Activated T-cell treated with anti-CD3 and anti-CD28 coated beads, Interleukin-2, amount 50 U/mL, for 72 hours (primary cell): ENCODE results near the gene LRRC56. TPM values are rescaled to one million over a fixed set of nuclear protein-coding genes. Genes with fewer than 3 reads are reported as not detected.

Experiments used
- ATAC-seq, 2 donors: fragments of 150-1000 bp; cut with Tn5 transposase; replicated peaks in 1 of 2; 2 replicates each; pipeline ENCODE4 v1.10.0; 2021; ENCODE audit warnings: moderate library complexity in 2 of 2, mild to moderate bottlenecking in 1 of 2
- DNase-seq, 2 donors: peaks; one replicate each; pipeline ENCODE4 v3.0.0; 2021 to 2022; ENCODE audit warnings: mixed read lengths in 1 of 2
- H3K27ac Mint-ChIP-seq: one replicate; pipeline ENCODE4 v1.8.0; 2022; ENCODE audit warnings: mild to moderate bottlenecking, moderate library complexity, mixed read lengths
- H3K27me3 Mint-ChIP-seq: one replicate; pipeline ENCODE4 v1.8.0; 2022; ENCODE audit warnings: low read depth, mixed read lengths
- H3K36me3 Mint-ChIP-seq, 2 donors: one replicate each; pipeline ENCODE4 v1.8.0; 2022; ENCODE audit warnings: mixed read lengths in 2 of 2, mild to moderate bottlenecking in 1 of 2; ENCODE audit not compliant: insufficient read depth in 2 of 2
- H3K4me1 Mint-ChIP-seq: one replicate; pipeline ENCODE4 v1.8.0; 2022; ENCODE audit warnings: low read depth, mixed read lengths
- H3K4me3 Mint-ChIP-seq, 2 donors: one replicate each; pipeline ENCODE4 v1.8.0; 2022; ENCODE audit warnings: mild to moderate bottlenecking in 2 of 2, mixed read lengths in 2 of 2, moderate library complexity in 2 of 2
- H3K9me3 Mint-ChIP-seq, 2 donors: one replicate each; pipeline ENCODE4 v1.8.0; 2022; ENCODE audit warnings: mixed read lengths in 2 of 2
- total RNA-seq, 2 donors: library from RNA; stranded (reverse); gene quantifications; one replicate each; pipeline ENCODE4 v1.2.3, GENCODE V29; 2022

Gene LRRC56
- total RNA-seq, 2 donors from 2014 or later, result 1.2 to 3.1 TPM

DNA sequence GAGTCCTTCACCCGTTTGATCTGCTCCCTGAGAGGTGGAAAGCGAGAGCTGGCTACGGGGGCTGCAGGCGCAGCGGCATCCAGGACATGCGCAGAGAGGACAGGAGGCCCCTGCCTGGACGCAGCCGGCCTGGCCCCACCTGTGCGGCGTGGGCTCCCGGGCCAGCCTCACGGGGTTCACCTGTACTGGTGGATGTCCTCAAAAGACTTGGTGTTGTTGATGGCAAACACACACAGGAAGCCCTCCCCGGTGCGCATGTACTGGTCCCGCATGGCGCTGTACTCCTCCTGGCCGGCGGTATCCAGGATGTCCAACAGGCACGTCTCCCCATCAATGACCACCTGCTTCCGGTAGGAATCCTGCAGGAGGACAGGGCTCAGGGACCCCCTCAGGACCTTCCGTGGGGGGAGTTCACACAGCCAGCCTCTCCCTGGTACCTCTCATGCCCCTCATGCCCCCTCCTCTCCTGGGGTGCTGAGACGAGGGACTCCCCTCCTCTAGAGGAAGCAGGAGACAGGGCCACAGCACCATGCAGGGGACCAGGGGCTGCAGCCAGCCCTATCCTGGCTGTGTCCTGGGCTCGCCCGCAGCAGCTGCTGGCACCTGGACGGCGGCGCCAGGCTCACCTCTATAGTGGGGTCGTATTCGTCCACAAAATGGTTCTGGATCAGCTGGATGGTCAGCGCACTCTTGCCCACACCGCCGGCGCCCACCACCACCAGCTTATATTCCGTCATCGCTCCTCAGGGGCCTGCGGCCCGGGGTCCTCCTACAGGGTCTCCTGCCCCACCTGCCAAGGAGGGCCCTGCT lies 3.5 kb upstream of the LRRC56 start:
- DNase-seq (no peak), ATAC-seq (no peak)
- H3K27ac Mint-ChIP-seq, result no peak overlapping the region
- peaks cover 6% of the 10 kb centered on the region for H3K4me1 Mint-ChIP-seq
- no peaks in the 10 kb centered on the region for H3K27me3 Mint-ChIP-seq
- no peaks in the 10 kb centered on the region for H3K9me3 Mint-ChIP-seq
- H3K36me3 Mint-ChIP-seq, result peaks cover 0 to 2% of the 10 kb centered on the region in 2 donors
- peak overlapping the region; percentile 76 to 80 for H3K4me3 Mint-ChIP-seq

DNA sequence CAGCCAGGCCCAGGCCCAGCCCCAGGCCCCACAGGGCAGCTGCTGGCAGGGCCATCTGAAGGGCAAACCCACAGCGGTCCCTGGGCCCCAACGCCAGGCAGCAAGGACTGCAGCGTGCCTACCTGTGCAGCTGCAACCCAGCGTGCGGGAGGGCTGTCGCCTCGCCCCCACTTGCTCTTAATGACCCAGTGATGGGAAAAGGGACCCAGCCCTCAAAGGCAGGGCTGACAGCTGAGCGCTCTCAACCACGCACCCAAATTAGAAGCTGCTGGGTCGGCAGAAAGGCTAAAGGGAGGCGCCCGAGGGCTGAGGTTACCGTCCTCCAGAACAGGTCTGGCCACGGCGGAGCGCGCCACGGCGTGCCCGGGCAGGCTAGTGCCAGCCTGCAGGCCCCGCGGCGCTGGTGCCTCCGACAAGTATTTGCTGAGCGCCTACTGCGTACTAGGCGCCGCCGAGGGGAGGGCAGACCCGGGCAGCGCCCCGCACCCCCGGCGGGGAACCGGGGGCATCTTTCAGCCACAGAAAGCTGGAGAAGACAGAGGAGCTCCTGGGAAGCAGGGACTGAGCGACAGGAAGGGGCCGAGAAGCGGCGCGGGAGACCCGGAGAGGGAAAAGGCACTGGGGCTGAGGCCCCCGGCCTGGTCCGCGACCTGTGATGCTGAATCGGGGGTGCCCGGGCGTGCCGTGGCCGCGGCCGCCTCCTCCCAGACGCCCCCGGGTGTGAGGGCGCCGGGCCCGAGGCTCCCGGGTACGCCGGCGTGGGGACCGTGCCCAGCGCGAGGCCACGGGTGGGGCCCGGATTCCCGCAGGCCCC lies 2.7 kb upstream of the LRRC56 start:
- H3K9me3 Mint-ChIP-seq, result no peaks in the 10 kb centered on the region
- H3K36me3 Mint-ChIP-seq, result peaks cover 0 to 2% of the 10 kb centered on the region in 2 donors
- no peak for ATAC-seq
- H3K27ac Mint-ChIP-seq, result no peak overlapping the region
- peak overlapping the region; percentile 76 to 80 for H3K4me3 Mint-ChIP-seq
- peak; percentile 48 to 50 for DNase-seq
- no peaks in the 10 kb centered on the region for H3K27me3 Mint-ChIP-seq
- H3K4me1 Mint-ChIP-seq, result peaks cover 6% of the 10 kb centered on the region

DNA sequence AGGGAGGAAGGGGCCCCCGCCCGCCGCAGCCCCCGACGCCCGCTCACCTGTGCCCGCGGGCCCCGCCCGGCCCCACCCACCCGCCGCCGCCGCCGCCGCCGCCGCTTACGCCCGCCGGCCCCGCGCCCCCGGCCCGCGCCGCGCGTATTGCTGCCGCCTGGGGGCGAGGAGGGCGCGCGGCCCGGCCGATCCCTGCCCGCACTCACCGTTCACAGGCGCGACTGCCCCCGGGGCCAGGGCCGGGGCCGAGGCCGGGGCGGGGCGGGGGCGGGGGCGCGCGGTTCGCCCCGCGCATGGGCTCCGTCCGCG lies 2.2 kb upstream of the LRRC56 start:
- H3K36me3 Mint-ChIP-seq, result peaks cover 0 to 2% of the 10 kb centered on the region in 2 donors
- no peaks in the 10 kb centered on the region for H3K9me3 Mint-ChIP-seq
- ATAC-seq (peak in 1 of 2 donors; percentile 39), DNase-seq (peak in 1 of 2 donors; percentile 47)
- peaks cover 6% of the 10 kb centered on the region for H3K4me1 Mint-ChIP-seq
- H3K27ac Mint-ChIP-seq, result no peak overlapping the region
- no peaks in the 10 kb centered on the region for H3K27me3 Mint-ChIP-seq
- no peak overlapping the region for H3K4me3 Mint-ChIP-seq

DNA sequence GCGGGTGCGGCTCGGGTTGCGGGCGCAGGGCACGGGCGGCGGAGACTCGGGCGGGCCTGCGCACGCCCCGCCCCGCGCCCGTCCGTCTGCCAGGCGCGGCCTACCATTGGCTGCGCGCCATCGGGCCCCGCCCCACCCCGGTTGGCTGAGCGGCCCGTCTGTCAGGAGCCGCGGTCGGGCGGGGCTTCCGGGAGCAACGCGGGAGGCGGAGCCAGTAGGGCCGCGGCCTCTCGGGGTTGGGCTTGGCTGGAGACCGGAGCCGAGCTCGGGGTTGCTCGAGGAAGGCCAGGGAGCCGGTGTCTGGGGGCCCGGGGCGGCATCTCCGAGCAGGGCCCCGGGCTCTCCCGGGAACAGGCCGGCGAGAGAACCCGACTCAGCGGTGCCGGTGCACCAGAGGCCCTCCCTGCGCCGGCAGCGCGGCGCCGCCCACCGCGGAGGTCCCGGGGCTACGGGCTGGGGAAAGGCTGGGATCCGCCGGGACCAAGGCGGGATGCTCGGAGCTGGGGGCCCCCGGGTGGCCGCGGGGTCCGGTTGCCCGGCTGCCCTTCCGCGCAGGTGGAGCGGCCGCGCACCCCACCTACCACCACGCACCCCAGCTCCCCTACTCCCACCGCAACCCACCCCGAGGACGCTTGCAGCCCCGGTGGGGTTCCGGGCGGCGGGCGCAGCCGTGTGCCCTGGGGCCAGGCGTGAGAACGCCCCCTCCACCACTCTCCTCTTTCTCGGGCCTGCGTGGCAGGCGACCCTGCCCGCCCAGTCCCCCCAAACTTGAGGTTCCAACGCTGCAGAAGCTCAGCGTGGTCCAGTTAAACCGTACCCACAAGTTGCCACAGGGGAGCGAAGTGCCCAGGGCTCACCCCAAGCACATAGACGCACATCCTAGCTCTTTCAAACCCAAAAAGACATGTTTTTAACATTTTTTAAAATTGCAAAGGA lies 1.5 kb upstream of the LRRC56 start, which contains the start of gene HRAS:
TSS of gene HRAS (minus strand) at position 58 of the 936 bp plus-strand sequence.
- peaks cover 6% of the 10 kb centered on the region for H3K4me1 Mint-ChIP-seq
- H3K36me3 Mint-ChIP-seq, result peaks cover 0 to 2% of the 10 kb centered on the region in 2 donors
- H3K27me3 Mint-ChIP-seq, result no peaks in the 10 kb centered on the region
- peak; percentile 88 to 89 for ATAC-seq
- peak; percentile 97 to 99 for DNase-seq
- H3K4me3 Mint-ChIP-seq, result peak within 1 kb of the TSS; percentile 94 to 95
- peak within 1 kb of the TSS; percentile 82 for H3K27ac Mint-ChIP-seq
- H3K9me3 Mint-ChIP-seq, result no peaks in the 10 kb centered on the region

DNA sequence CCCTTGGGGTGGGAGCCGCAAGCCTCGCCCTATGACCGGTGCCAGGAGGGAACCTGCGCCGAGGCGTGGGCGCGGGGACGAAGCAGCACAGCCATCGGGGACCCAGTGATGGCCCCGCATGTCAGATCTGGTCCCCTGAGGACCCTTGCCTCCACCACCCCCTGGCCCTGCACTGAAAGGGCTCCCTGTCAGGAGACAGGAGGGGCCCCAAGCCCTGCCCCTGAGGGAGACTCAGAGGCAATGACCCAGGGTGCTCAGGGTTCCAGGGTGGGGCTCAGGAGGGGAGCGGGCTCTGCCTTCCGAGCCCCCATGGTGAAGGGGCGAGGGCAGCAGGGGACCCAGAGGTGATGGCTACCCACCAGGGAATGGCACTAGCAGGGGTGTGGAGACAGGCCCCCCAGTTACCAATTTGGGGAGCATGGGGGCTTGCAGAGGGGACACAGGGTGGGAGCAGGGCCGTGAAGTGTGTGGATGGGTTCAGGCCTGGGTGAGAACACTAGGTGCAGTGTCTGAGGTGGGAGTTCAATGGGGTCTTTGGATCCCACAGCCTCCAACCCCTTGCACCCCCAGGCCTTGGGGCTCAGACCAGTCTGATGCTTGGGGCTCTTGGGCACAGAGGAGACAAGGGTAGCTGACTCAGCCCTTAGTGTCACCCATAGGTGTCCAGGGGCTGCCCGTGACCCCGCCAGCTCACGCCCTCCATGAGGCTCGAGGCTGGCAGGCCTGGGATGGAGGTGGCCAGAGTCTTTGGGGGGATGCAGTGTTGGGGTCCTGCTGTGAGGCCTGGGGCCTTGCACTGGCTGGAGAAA lies 499 bp downstream of the LRRC56 start:
- Mint-ChIP-seq H3K4me3 (peak overlapping the region; percentile 94 to 95), H3K4me1 (peaks cover 6% of the 10 kb centered on the region), H3K9me3 (no peaks in the 10 kb centered on the region), H3K27me3 (no peaks in the 10 kb centered on the region), H3K27ac (no peak overlapping the region), H3K36me3 (no peaks in the 10 kb centered on the region)
- DNase-seq, result no peak
- no peak for ATAC-seq

DNA sequence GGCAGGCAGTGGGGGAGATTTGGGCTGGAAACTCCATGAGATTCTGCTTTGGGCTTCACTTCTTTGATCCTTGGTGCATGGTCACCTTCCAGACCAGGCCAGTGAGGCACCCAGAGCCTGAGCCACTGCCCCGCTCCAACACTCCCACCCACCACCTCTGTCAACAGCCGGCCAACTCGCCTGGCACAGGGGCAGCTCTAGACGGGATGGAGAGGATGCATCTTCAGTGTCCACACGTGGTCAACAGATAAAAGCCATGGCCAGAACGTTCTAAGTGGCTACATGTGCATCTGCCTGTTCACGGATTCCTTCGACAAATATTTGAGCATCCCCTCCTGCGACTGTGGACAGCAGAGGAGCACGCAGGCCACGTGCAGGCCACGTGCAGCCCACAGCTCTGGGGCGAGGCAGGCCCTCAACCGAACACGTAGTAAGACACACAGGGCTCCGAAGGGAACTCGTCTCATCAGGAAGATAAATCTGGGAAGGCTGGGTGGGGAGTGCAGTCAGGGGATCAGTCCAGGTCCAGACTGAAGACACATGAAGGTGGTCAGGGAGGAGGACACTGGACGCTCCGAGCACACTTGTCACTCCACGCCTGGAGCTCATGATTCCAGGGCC lies 1.2 kb downstream of the LRRC56 start:
- no peaks in the 10 kb centered on the region for H3K36me3 Mint-ChIP-seq
- DNase-seq (no peak), ATAC-seq (no peak)
- H3K4me3 Mint-ChIP-seq, result no peak overlapping the region
- peaks cover 6% of the 10 kb centered on the region for H3K4me1 Mint-ChIP-seq
- H3K9me3 Mint-ChIP-seq, result no peaks in the 10 kb centered on the region
- no peak overlapping the region for H3K27ac Mint-ChIP-seq
- H3K27me3 Mint-ChIP-seq, result no peaks in the 10 kb centered on the region

DNA sequence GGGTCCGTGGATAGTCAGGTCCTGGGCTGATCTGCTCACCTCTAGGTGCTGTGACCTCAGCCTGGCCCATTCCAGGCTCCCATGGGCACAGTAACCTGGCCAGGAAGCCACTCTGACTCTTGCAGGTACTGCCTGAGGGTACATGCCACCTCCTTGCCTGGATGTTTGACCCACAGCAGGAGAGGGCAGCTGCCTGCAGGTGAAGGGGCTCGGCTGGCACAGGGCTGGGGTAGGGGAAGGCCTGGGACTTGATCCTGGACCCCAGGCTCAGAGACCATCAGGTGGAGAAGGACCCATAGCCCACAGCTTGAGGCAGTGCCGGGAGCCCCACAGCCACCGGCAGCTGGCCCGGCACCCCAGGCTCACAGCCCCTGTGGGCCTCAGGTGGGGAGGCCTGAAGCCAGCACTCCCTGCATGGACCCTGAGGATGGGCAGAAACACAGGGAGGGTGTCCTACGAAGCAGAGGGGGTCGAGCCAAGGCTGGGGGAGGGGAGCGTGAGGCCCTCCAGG lies 2.7 kb downstream of the LRRC56 start:
- H3K9me3 Mint-ChIP-seq, result no peaks in the 10 kb centered on the region
- no peak overlapping the region for H3K4me3 Mint-ChIP-seq
- H3K36me3 Mint-ChIP-seq, result no peaks in the 10 kb centered on the region
- ATAC-seq, result no peak
- DNase-seq, result no peak
- H3K4me1 Mint-ChIP-seq, result peaks cover 6% of the 10 kb centered on the region
- no peaks in the 10 kb centered on the region for H3K27me3 Mint-ChIP-seq
- no peak overlapping the region for H3K27ac Mint-ChIP-seq

DNA sequence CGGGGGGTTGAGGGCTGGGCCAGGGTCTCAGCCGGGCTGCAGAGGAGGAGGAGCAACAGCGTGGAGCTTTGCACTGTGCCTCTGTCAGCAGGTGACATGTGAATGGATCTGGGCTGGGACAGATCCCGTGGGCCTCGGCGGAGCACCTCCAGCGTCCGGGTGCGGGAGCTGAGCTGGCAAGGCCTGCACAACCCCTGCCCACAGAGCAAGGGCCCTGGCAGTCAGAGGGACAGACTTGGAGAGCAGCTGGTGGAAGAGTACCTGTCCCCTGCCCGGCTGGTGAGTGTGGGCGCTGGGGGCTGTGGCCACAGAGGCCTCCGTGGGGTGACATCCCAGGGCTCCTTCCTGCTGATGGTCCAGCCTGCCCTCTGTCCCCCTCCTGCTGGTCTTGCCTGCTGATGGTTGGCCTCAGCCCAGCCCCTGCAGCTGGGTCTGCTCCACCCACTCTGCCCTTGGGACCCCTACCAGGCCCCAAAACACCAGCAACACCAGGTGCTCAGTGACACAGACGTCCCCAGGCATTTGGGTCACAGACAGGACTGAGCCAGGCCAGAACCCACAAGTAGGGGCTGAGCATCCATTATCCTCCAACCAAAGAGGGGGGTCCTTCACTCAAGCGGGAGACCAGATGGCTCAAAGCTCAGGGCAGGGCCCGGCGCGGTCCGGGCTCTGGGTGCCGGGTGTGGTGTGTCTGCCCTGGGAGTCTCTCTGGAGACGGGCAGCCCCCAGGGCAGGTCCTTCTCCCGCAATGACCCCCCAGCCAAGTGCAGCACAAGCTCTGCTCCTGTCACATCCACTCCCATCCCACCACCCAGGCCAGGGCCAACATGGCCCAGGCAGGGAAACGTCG lies 3.5 kb downstream of the LRRC56 start:
- Mint-ChIP-seq H3K4me1 (peaks cover 6% of the 10 kb centered on the region), H3K36me3 (no peaks in the 10 kb centered on the region), H3K27ac (no peak overlapping the region), H3K4me3 (no peak overlapping the region), H3K9me3 (no peaks in the 10 kb centered on the region), H3K27me3 (no peaks in the 10 kb centered on the region)
- no peak for DNase-seq
- ATAC-seq, result no peak

DNA sequence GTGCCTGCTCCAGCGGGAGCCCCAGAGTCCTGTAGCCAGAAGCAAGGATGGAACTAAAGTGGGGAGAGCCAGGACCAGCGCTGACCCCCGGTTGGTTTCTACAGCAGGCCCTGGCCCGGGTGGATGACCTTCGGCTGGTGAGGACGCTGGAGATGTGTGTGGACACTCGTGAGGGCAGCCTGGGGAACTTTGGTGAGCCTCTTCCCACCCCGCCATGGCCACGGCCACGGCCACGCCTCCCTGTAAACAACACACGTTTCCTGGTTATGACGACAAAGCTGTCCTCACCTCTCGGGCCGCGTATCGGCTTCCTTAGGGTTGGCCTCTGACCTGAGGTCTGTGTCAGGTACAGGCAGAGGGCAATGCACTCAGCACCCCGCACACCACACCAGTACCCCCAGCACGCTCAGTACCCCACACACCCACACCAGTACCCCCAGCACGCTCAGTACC lies 4.1 kb downstream of the LRRC56 start:
- H3K4me1 Mint-ChIP-seq, result peaks cover 1% of the 10 kb centered on the region
- no peaks in the 10 kb centered on the region for H3K9me3 Mint-ChIP-seq
- H3K4me3 Mint-ChIP-seq, result no peak overlapping the region
- H3K27ac Mint-ChIP-seq, result no peak overlapping the region
- ATAC-seq (no peak), DNase-seq (no peak)
- H3K36me3 Mint-ChIP-seq, result no peaks in the 10 kb centered on the region
- H3K27me3 Mint-ChIP-seq, result no peaks in the 10 kb centered on the region

DNA sequence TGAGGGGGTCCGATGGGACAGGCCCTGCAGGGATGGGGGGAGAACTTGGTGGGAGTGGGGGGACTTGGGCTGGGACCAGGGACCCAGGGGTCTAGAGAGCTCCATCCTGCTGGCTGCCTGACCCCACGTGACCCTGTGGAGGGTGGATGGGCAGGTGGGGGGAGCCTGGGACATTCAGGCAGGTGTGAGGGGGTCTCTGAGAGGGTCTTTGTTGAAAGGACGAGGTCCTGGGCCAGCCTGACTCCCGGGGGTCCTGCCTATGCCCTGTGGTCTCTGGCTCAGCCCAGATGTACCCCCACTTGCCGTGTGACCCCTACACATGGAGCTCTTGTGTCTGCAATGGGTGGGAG lies 7.5 kb downstream of the LRRC56 start:
- no peak for DNase-seq
- peaks cover 4% of the 10 kb centered on the region for H3K4me1 Mint-ChIP-seq
- H3K9me3 Mint-ChIP-seq, result no peaks in the 10 kb centered on the region
- H3K27me3 Mint-ChIP-seq, result no peaks in the 10 kb centered on the region
- H3K36me3 Mint-ChIP-seq, result no peaks in the 10 kb centered on the region
- no peak overlapping the region for H3K27ac Mint-ChIP-seq
- no peak overlapping the region for H3K4me3 Mint-ChIP-seq
- no peak for ATAC-seq

DNA sequence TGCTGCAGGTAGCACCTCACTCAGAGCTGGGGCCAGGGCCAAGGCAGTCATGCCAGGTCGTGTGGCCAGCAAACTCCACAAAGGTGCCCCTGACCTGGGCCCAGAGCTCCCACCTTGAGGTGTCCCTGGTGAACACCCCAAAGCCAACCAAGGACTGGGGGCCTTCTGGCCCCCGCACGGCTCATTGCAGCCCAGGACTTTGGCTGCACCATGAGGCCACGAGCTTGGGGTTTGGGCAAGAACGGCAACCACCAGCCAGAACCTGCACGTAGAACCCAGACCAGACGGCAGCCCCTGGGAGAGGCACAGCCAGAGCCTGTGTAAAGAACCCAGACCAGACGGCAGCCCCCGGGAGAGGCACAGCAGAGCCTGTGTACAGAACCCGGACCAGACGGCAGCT lies 7.8 kb downstream of the LRRC56 start:
- Mint-ChIP-seq H3K4me3 (no peak overlapping the region), H3K27ac (no peak overlapping the region), H3K27me3 (no peaks in the 10 kb centered on the region), H3K4me1 (peaks cover 4% of the 10 kb centered on the region), H3K36me3 (no peaks in the 10 kb centered on the region), H3K9me3 (no peaks in the 10 kb centered on the region)
- DNase-seq (no peak), ATAC-seq (no peak)
